NT2/D1 (cell line): ENCODE measurements around the gene PMM2.
"Not testable (repeated sequence)": the region's sequence is repeated elsewhere in the genome, so short reads cannot be mapped to it uniquely, and the experiment has no call there.

Experiments
- DNase-seq: peaks from one replicate; pipeline ENCODE4 v3.0.0-alpha.2; 2011; ENCODE audit warnings: low read depth, low spot score
- H3K27me3 ChIP-seq: 2 replicates; pipeline ENCODE4 v1.6.0; 2011; ENCODE audit warnings: mild to moderate bottlenecking; ENCODE audit not compliant: insufficient read length, insufficient read depth
- H3K36me3 ChIP-seq: 2 replicates; pipeline ENCODE4 v1.6.1; 2011; ENCODE audit warnings: mild to moderate bottlenecking, low read length, mixed read lengths; ENCODE audit not compliant: insufficient read depth, insufficient read length
- H3K4me1 ChIP-seq: 2 replicates; pipeline ENCODE4 v1.5.1; 2011; ENCODE audit not compliant: insufficient read depth, insufficient read length
- H3K4me3 ChIP-seq: 2 replicates; pipeline ENCODE4 v1.5.1; 2011; ENCODE audit warnings: low read depth; ENCODE audit not compliant: insufficient read length
- H3K9ac ChIP-seq: 2 replicates; pipeline ENCODE4 v1.6.0; 2011; ENCODE audit warnings: low read depth; ENCODE audit not compliant: insufficient read length
- H3K9me3 ChIP-seq: 2 replicates; pipeline ENCODE4 v1.5.1; 2011; ENCODE audit warnings: mild to moderate bottlenecking, low read length; ENCODE audit not compliant: insufficient read depth
- SUZ12 ChIP-seq: IDR thresholded peaks from 2 replicates; pipeline ENCODE4 v1.6.1; 2011; ENCODE audit not compliant: insufficient read length, insufficient read depth; ENCODE audit errors: extremely low read depth
- YY1 ChIP-seq: IDR thresholded peaks from 2 replicates; pipeline ENCODE4 v1.6.1; 2011; ENCODE audit not compliant: insufficient read length, insufficient read depth
- ZNF274 ChIP-seq: IDR thresholded peaks from 2 replicates; pipeline ENCODE4 v1.6.1; 2011; ENCODE audit warnings: mild to moderate bottlenecking, low read depth, low read length

PMM2 gene

DNA sequence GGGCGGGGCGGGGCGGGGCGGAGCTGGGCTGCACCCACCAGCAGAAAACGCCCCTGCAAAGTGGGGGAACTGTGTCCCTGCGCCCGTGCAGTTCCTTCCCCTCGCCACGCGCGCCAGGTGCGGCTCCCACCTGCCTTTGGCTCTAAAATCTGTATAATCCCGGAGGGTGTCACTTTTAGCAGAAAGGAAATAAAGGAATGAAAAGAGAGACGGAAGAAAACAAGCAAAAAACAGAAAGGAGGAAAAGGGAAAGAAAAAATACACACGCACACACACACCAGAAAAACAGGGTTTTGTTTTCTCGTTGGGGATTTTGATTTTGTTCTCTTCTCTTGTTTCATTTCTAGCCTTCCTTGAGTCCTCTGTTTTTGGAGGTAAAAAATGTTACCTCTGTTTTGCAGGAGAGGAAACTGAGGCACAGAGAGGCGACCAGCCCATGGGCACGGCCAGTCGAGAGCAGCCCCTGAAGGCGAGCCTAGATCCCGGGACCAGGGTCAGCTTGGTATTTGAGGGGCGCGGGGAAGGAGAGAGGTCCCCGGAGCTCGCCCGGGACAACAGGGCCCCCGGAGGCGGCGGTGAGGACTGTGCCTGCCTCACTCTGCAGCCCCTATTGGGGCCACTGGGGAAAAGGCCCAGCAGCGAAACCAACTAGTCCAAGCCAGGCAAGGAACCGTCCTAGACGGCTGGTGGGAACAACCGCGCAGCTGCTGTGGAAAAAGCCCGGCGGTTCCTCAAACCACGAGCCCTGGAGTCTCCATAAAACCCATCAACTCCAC is 71.8 kb downstream of the PMM2 start:
- peaks cover 21% of the 10 kb centered on the region for H3K4me1 ChIP-seq
- H3K9ac ChIP-seq = peak overlapping the region; percentile 85
- H3K9me3 ChIP-seq = no peaks in the 10 kb centered on the region
- no peak for DNase-seq
- H3K4me3 ChIP-seq = peak overlapping the region; percentile 27
- no peaks in the 10 kb centered on the region for H3K27me3 ChIP-seq
- H3K36me3 ChIP-seq = peaks cover 6% of the 10 kb centered on the region
- no peak for TF ChIP-seq YY1
- TF ChIP-seq SUZ12 = no peak
- TF ChIP-seq ZNF274 = no peak

DNA sequence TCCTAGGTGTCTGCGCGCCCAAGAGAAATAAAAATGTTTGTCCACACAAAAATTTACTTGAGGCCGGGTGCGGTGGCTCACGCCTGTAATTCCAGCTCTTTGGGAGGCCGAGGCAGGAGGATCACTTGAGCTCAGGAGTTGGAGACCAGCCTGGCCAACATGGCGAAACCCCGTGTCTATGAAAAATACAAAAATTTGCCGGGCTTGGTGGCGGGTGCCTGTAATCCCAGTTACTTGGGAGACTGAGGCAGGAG is 72.3 kb downstream of the PMM2 start:
- Histone ChIP-seq H3K4me1 (peaks cover 16% of the 10 kb centered on the region), H3K9ac (peak overlapping the region; percentile 85)
- H3K27me3 ChIP-seq, H3K9me3 ChIP-seq, H3K36me3 ChIP-seq, DNase-seq, H3K4me3 ChIP-seq: not testable (repeated sequence)

DNA sequence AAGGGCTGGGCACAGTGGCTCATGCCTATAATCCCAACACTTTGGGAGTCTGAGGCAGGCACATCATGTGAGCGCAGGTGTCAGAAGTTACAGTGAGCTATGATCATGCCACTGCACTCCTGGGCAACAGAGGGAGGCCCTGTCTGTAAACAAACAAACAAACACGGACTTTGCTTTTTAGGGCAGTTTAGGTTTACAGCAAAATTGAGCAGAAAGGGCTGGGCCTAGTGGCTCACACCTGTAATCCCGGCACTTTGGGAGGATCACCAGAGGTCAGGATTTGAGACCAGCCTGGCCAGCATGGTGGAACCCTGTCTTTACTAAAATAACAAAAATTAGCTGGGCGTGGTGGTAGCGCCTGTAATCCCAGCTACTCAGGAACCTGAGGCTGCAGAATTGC is 74.4 kb downstream of the PMM2 start:
- no peak overlapping the region for H3K4me3 ChIP-seq
- TF ChIP-seq ZNF274 (no peak), SUZ12 (no peak), YY1 (no peak)
- no peak for DNase-seq
- H3K9me3 ChIP-seq = no peaks in the 10 kb centered on the region
- H3K9ac ChIP-seq = no peak overlapping the region
- no peaks in the 10 kb centered on the region for H3K27me3 ChIP-seq
- H3K36me3 ChIP-seq = no peaks in the 10 kb centered on the region
- H3K4me1 ChIP-seq = peaks cover 3% of the 10 kb centered on the region

DNA sequence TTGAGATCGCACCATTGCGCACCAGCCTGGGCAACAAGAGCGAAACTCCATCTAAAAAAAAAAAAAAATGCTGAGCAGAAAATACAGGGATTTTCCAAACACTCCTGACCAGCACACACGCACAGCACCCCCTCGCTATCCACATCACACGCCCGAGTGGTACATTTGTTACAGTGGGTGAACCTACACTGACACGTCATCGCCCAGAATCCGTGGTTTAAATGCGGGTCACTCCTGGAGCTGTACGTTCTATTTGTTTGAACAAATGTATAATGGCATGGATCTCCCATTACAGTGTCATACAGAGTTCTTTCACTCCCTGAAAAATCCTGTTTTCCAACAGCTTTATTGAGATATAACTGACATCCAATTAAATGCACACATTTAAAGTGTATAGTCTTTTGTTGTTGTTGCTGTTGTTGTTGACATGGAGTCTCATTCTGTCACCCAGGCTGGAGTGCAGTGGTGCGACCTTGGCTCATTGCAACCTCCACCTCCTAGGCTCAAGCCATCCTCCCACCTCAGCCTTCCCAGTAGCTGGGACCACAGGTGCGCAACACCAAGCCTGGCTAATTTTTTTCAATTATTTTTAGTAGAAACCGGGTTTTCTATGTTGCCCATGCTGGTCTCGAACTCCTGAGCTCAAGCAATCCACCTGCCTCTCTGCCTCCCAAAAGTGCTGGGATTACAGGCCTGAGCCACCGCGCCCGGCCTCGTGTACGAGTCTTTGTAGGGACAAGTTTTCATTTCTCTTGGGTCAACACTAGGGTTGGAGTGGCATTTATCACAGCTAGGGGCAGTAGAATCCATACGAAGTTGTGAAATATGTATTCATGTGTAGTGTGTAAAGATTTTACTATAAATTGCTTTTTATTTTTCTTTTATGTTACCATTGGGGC is 75.6 kb downstream of the PMM2 start:
- Histone ChIP-seq H3K27me3 (no peaks in the 10 kb centered on the region), H3K9me3 (no peaks in the 10 kb centered on the region), H3K36me3 (no peaks in the 10 kb centered on the region), H3K9ac (no peak overlapping the region), H3K4me1 (peaks cover 6% of the 10 kb centered on the region), H3K4me3 (no peak overlapping the region)
- DNase-seq = no peak
- TF ChIP-seq ZNF274 (no peak), YY1 (no peak), SUZ12 (no peak)

DNA sequence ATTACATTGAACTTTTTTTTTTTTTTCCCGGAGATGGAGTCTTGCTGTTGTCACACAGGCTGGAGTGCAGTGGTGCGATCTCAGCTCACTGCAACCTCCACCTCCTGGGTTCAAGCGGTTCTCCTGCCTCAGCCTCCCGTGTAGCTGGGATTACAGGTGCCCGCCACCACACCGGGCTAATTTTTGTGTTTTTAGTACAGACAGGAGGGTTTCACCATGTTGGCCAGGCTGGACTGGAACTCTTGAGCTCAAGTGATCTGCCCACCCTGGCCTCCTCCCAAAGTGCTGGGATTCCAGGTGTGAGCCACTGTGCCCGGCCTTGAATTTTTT is 76.2 kb downstream of the PMM2 start:
- H3K9ac ChIP-seq, DNase-seq, H3K4me1 ChIP-seq, H3K9me3 ChIP-seq, H3K4me3 ChIP-seq, H3K27me3 ChIP-seq, H3K36me3 ChIP-seq: not testable (repeated sequence)

DNA sequence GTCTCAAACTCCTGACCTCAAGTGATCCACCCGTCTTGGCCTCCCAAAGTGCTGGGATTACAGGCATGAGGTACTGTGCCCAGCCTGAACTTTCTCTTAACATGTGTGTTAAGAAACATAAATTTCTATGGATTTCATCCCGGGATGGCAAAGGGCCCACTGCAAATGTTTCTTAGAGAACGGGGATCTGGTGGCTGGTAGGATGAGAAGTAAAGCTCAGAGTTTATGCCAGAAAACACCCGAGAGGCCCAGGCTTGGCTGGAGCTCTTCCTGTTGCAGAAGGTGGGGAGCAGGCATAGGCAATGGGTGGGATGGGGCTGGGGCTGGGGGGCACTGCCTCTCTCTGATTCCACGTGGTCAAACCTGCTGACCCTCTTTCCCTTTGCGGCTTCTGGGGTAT is 76.7 kb downstream of the PMM2 start:
- Histone ChIP-seq H3K36me3 (no peaks in the 10 kb centered on the region), H3K4me1 (peaks cover 8% of the 10 kb centered on the region)
- TF ChIP-seq YY1 (no peak), ZNF274 (no peak), SUZ12 (no peak)

DNA sequence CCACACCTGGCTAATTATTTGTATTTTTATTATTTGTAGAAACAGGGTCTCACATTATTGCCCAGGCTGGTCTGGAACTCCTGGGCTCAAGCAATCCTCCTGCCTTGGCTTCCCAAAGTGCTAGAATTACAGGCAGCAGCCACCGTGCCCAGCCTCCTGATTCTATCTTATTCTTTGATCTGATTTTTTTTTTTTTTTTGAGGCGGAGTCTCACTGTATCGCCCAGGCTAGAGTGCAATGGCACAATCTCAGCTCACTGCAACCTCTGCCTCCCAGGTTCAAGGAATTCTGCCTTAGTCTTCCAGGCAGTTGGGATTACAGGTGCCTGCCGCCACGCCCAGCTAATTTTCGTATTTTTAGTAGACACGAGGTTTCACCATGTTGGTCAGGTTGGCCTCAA is 77.7 kb downstream of the PMM2 start:
- not testable (repeated sequence) for H3K4me1 ChIP-seq, H3K4me3 ChIP-seq, H3K9ac ChIP-seq, H3K9me3 ChIP-seq, DNase-seq, H3K27me3 ChIP-seq, H3K36me3 ChIP-seq

More for the DNA sequence above, 76.7 kb downstream of the PMM2 start:
- Histone ChIP-seq H3K9me3 (no peaks in the 10 kb centered on the region), H3K27me3 (no peaks in the 10 kb centered on the region), H3K9ac (no peak overlapping the region), H3K4me3 (no peak overlapping the region)
- no peak for DNase-seq
